ENCODE data around the gene TMA7B. TPM values are rescaled to one million over a fixed set of nuclear protein-coding genes. Genes with fewer than 3 reads are reported as not detected.

Gene TMA7B
- total RNA-seq, 1 donor from 2014 or later, result not detected

DNA sequence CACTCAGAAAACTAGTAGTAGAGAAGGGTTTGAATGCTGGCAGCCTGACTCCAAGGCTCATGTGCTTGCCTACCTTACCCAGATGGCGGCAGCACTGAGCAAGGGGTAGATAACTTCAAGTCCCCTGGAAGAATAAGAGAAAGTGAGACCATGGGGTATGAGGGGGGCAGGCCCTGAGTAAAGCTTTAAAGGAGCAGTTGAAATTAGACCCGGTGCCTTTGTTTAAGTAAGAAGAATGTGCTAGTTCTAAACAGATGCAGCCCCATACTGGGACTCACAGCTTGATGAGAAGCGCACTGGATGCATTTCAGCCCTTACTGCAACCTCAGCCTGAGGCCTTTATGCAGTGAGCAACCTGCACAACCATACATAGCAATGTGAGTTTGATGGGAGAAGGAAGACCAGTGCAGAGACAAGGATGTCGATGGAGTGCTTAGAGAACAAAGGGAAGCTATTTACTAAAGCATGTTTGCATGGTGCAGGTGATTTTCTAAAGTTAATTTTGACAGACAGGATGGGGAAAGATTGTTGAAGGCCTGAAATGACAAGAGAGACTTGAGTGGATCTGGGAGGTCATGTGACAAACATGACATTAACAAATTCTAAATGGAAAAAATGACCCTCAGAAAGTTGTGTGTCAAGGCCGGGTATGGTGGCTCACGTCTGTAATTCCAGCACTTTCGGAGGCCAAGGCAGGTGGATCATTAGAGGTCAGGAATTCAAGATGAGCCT is 27.1 kb upstream of the TMA7B start:
- DNase-seq (ENCODE audit: low spot score), result no peak

DNA sequence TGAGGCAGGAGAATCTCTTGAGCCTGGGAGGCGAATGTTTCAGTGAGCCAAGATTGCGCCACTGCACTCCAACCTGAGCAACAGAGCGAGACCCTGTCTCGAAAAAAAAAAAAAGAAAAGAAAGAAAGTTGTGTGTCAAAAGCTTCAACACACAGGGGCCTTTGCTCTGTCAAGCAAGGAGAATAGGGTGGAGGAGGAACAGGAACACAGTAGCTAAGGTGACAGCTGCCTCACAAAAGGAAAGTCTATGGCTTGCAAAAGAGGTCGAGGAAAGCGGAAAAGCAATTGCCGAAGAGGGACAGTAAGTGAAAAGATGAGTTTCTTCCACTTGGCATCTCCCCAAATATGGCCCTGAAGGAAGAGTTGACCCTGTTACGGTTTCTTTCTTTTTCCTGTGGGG is 26.5 kb upstream of the TMA7B start:
- DNase-seq (ENCODE audit: low spot score), result no peak

DNA sequence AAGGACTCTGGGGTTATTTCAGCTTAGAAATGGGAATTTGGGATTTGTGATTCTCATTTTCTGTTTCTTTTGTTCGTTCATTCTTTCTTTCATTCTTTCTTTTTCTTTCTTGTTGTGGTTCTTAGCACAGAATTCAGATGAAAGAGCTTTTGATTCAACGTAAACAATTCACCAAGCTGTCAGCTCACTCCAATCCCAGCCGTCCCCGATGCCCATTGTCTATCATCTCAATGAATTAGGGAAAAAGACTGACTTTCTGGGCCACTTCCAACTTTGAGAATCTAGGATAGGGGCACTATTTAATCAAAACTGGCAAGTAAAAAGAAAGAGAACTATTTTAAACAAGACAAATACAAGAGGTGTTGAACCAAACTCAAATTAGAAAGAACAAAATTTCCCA is 25.1 kb upstream of the TMA7B start:
- DNase-seq (ENCODE audit: low spot score), result no peak

DNA sequence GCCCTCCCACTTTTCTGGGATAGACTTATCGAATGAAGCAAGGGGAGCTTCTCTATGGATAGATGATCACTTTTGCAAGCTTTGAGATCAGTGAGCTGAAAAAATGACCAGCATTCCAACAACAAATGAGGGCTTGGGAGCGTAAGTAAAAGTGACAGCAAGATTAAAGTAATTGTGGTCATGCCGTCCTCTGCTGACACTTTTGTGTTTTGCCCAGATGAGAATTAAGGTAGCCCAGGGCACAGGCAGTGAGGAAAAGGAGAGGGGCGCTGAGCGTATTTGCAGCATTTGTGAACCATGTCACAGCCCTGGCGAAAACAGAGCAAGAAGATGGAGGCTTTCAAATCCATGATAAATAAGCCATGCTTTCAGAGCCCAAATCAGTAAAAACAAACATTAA is 24.6 kb upstream of the TMA7B start:
- DNase-seq (ENCODE audit: low spot score), result no peak

GRCh38 chr22:39936523-39937145 is 23.6 kb upstream of the TMA7B start:
- DNase-seq (ENCODE audit: low spot score), result no peak

- DNase-seq (ENCODE audit: low spot score), result no peak
Observed at GRCh38 chr22:39937906-39938305, 22.3 kb upstream of the TMA7B start.

DNA sequence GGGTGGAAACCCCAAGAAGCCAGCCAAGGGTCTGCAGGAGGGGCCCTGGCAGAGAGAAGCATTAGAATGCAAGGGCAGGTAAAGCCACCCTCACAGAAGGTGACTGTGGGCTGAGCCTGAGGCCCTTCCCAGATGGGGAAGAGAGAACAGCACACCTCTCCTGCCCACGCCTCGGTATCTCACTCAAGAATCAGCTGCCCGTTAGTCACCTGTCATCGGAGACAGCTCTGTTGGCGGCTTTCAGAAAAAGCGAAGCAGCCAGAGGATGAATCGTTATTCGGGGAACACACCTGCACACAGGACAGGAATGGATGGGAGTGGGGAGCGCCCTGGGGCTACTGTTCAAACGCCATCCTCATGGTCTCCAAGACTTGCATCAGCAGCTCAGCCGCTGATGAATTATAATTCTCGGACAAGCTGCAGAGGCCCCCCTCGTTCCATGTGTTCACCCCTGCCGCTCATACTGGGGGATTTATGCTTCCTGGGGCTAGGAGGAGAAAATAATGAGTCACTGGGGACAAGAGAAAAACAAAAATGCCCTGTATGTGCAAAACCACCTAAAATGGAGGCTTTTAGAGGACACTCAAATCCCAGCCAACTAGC is 21.6 kb upstream of the TMA7B start:
- no peak for DNase-seq (ENCODE audit: low spot score)

GRCh38 chr22:39939830-39940229 is 20.4 kb upstream of the TMA7B start:
- no peak for DNase-seq (ENCODE audit: low spot score)

GRCh38 chr22:39940757-39941305 is 19.4 kb upstream of the TMA7B start:
- no peak for DNase-seq (ENCODE audit: low spot score)

DNA sequence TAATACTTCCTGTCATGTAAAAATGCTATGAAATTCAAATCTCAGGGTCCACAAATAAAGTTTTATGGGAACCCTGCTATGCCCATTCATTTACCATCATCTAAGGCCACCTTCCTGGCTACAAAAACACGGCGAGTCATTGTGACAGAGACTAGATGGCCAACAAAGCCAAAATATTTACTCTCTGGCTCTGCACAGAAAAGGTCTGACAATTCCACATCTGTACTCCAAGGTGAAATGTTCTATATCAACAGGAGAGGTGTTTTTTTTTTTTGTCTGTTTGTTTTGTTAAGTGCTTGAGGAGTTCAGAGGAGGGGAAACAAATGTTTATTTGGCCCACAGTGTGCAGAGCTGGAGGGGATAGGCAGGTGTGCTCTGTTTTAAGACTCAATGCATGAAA is 18.6 kb upstream of the TMA7B start:
- no peak for DNase-seq (ENCODE audit: low spot score)

- no peak for DNase-seq (ENCODE audit: low spot score)
Observed at GRCh38 chr22:39942439-39943230, 17.6 kb upstream of the TMA7B start.

GRCh38 chr22:39943337-39943736 is 16.9 kb upstream of the TMA7B start:
- no peak for DNase-seq (ENCODE audit: low spot score)

DNA sequence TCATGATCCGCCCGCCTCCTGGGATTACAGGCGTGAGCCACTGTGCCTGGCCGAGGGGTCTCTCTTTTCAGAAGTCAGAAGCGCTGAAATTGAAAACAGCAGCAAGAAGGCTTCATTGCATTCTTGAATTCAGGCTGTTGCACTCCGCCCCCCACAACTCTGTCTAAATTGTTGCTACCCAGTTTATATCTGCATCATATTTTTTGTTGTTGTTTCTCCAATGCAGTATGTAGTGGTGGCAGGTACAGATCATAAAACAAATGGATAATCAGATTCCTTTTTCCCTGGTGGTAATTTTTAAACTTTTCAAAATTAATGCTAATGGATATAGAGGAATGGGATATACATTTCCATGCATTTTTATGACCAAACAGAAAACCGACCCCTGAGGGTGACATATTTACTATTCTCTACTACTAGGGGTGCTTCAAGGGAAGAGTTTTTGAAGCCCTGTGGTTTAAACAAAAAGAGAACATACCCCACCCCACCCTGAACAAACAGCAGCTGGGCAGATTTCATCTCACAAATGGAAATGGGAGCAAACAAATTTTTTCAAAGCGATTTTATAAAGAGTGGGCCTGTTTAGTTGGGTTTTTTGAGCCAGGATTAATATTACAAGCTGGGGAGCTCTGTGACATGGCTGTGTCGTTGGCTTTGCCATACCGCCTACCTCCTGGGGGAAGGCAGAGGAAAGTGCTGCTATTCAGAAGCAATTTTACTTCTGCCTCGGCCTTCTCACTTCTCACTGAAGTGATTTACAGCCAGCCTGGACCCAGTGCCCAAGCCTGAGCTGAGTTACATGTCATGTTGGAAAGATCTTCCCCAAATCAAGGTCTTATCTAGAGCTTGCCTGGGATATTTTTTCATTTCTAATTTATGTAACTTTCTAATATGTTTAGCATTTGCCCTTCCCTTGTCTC is 16.0 kb upstream of the TMA7B start:
- DNase-seq (ENCODE audit: low spot score), result no peak

- DNase-seq (ENCODE audit: low spot score), result no peak
Observed at GRCh38 chr22:39946126-39946502, 14.1 kb upstream of the TMA7B start.

DNA sequence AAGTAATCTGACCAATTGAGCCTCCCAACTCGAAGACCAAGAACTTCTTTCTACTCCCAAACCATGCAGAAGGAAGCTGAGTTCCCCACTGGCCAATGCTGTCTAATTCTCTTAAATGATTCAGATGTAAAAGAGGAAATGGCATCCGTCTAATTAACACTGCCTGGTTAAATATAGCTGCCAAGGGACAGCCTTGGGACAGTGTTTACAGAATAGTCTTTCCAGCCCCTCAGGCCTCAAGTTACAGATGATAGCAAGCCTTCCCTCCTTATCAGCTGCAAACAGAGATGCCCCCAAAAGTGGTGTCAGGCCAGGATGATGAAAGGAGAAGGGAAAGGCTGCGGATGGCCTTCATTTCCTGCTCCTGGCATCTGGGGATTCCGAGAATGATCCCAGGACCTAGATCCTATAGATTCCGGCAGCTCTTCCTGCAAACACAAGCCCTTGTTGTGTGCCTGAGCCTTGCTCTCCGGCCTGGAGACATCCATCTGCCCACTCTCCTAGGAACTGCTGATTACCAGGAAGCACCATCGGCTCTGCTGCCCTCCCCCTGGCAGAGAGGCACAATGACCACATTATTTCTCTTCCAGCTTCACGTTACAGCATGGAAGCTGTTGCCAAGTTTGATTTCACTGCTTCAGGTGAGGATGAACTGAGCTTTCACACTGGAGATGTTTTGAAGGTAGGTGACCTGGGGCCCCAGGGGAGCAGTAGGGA is 13.5 kb upstream of the TMA7B start:
- no peak for DNase-seq (ENCODE audit: low spot score)

DNA sequence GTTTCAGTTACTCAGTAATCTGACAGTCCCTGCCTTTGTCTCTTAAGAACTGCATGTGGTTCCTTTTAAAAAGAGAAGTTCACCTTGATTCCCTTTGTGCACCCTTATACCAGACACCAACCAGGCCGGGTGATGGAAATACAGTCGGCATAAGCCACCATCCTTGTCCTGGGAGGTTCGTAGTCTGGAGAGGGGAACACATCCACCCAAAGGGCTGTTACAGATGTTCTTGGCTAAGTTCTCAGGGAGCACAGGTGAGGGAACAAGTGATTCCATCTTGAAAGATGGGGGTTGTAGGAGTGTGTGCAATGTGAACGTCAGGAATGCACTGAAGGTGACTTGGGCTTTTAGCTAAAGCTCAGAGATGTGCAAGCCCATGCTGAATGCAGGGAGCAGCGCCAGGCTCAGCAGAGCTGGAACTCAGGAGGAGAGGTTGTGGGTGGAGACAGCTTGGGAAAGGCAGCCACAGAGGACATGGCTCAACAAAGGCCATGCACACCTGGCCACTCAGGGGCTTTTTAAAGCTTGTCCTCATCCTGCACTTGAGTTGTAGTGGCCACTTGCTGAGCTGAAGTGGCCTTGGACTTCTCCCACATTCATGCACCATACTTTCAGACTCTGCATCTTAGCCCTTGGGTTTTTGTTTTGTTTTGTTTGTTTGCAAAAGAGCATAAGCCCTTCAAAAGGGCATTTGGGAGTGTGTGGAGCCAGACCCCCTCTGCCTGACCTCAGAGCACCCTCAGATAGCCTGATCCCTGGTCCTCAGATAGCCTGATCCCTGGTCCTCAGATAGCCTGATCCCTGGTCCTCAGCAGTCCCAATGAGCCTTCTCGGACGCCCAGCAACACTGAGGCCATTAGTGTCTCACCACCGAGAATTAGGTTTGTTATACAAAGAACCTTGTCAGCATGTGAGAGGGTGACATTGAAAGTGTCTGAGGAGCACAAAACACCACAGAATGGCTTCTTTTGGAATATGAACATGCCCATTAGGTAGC is 12.7 kb upstream of the TMA7B start:
- no peak for DNase-seq (ENCODE audit: low spot score)

DNA sequence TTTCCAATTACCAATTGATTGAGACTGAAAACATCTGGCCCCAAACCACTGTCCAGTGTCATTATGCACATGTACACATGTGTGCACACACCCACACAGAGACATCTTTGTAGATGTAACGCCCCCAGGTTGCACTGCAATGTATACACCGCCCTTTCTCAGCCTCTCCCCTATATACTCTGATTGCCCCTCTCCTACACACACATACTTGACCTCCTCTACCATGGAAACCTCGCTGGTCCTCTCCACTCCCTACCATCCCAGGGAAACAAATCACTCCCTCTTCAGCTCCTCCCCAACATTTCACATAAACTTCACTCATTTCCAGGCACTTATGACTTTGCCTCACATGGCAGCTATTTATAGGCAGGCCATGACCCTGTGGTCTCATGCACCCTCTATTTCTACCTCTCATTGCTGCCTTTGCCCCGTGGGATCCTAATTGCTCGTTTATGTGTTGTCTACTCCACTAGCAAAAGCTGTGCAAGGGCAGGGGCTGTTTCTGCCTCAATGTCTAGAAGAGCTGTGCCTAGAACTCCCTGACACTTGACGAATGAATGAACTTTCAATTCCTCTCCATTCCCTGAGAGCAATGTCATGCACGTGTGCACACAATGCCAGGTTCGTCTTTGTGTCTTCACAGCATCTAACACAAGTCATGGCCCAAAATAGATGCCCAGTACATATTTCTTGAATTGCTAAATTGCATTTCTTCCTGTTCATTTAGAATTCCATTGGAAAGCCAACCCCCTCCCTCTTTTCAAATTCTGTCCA is 10.0 kb upstream of the TMA7B start:
- no peak for DNase-seq (ENCODE audit: low spot score)
